AG09309 (cell line): ENCODE results near the gene USP2.
"Not testable (repeated sequence)": the region's sequence is repeated elsewhere in the genome, so short reads cannot be mapped to it uniquely, and the experiment has no call there.

Experiments
- DNase-seq: peaks from one replicate; pipeline ENCODE4 v3.0.0-alpha.2; 2010; ENCODE audit warnings: low read depth
- H3K4me3 ChIP-seq: 2 replicates; pipeline ENCODE4 v1.5.1; 2011; ENCODE audit warnings: mild to moderate bottlenecking, low read depth, low read length, moderate library complexity; ENCODE audit not compliant: control insufficient read depth
- CTCF ChIP-seq: IDR thresholded peaks from 2 replicates; pipeline ENCODE4 v1.5.1; 2011; ENCODE audit warnings: mild to moderate bottlenecking, low read depth, low read length, inconsistent platforms; ENCODE audit not compliant: insufficient read depth, control insufficient read depth; ENCODE audit errors: missing control alignments

Gene USP2

GRCh38 chr11:119414321-119414720 lies 32.8 kb upstream of the USP2 start:
- TF ChIP-seq CTCF: no peak
- no peak overlapping the region for H3K4me3 ChIP-seq
- no peak for DNase-seq

GRCh38 chr11:119412072-119412471 lies 30.6 kb upstream of the USP2 start:
- no peak for TF ChIP-seq CTCF
- no peak overlapping the region for H3K4me3 ChIP-seq
- DNase-seq: no peak

- H3K4me3 ChIP-seq: no peak overlapping the region
- no peak for DNase-seq
- TF ChIP-seq CTCF: no peak
Observed at GRCh38 chr11:119410501-119410900, 29.0 kb upstream of the USP2 start.

GRCh38 chr11:119409731-119410130 lies 28.2 kb upstream of the USP2 start:
- no peak overlapping the region for H3K4me3 ChIP-seq
- no peak for DNase-seq
- TF ChIP-seq CTCF: no peak

GRCh38 chr11:119406005-119406404 lies 24.5 kb upstream of the USP2 start:
- no peak for DNase-seq
- H3K4me3 ChIP-seq: no peak overlapping the region
- no peak for TF ChIP-seq CTCF

GRCh38 chr11:119405448-119405847 lies 24.0 kb upstream of the USP2 start:
- not testable (repeated sequence) for DNase-seq, H3K4me3 ChIP-seq

- no peak for DNase-seq
- TF ChIP-seq CTCF: no peak
- H3K4me3 ChIP-seq: no peak overlapping the region
Observed at GRCh38 chr11:119404872-119405271, 23.4 kb upstream of the USP2 start.
